HCT116 (cell line): ENCODE results near the gene TCFL5. TPM values are rescaled to one million over a fixed set of nuclear protein-coding genes. Genes with fewer than 3 reads are reported as not detected.
A peak's percentile ranks its signal among the peaks of the same experiment; 100 is the strongest.

Source experiments
- ATAC-seq: fragments of 200-7000 bp; cut with Tn5 transposase; 2 replicates; pipeline ENCODE4 v1.9.1; 2020; ENCODE audit warnings: mild to moderate bottlenecking, moderate library complexity
- BruUV-seq: library from RNA; stranded (reverse); fragments of 400-500 nt; replicated peaks from 2 replicates; lab custom pipeline; 2021; lab: Mats Ljungman, UMichigan
- CTCF ChIA-PET: fragments of 300-600 bp; sonication (Branson Sonifier 250); formaldehyde crosslinking; loops from one replicate; lab custom pipeline; 2021; ENCODE audit warnings: antibody characterized with exemption; lab: Charles Lee
- POLR2A ChIA-PET: fragments of 300-600, 350-600 bp; sonication (Branson Sonifier 250); formaldehyde crosslinking; loops from one replicate; lab custom pipeline; 2021; ENCODE audit warnings: antibody characterized with exemption; lab: Charles Lee
- RAD21 ChIA-PET, 2 experiments: fragments of 300-600 bp; sonication (Branson Sonifier 250); formaldehyde crosslinking; loops; one replicate each; lab custom pipeline; 2023; ENCODE audit warnings: low total read pairs in 2 of 2; ENCODE audit not compliant: uncharacterized antibody in 2 of 2, unreplicated experiment in 2 of 2, low non-redundant PET in 1 of 2; lab: Charles Lee
- DNase-seq: peaks from one replicate; pipeline ENCODE4 v3.0.0-alpha.2; 2010; ENCODE audit warnings: low read depth, low spot score
- H2AFZ ChIP-seq: fragments of 200-600 bp; shearing (Covaris generic), sonication (generic); 2 replicates; pipeline ENCODE4 v1.6.1; 2017; ENCODE audit warnings: low read depth, mixed run types, mixed read lengths, antibody characterized with exemption, low read length; ENCODE audit not compliant: poor library complexity, severe bottlenecking
- H3K27ac ChIP-seq: 2 replicates; pipeline ENCODE4 v1.5.1; 2012; ENCODE audit warnings: low read depth, low read length
- H3K27me3 ChIP-seq: fragments of 200-600 bp; sonication (generic); 2 replicates; pipeline ENCODE4 v1.6.1; 2016; ENCODE audit warnings: mixed run types, low read length, mixed read lengths; ENCODE audit not compliant: insufficient read depth
- H3K36me3 ChIP-seq, 2 experiments: fragments of 200-500 bp in 1 of 2; fragments of 200-600 bp in 1 of 2; sonication (Bioruptor generic) in 1 of 2; sonication (generic) in 1 of 2; 2 replicates each; pipeline versions ENCODE4 v1.5.1 to v1.6.1; 2014 to 2016; ENCODE audit warnings: low read length in 2 of 2, inconsistent platforms in 1 of 2, mixed read lengths in 1 of 2, mixed run types in 1 of 2; ENCODE audit not compliant: insufficient read depth in 2 of 2, control insufficient read depth in 1 of 2
- H3K4me1 ChIP-seq, 2 experiments: fragments of 200-600 bp in 1 of 2; sonication (generic) in 1 of 2; 2 replicates each; pipeline versions ENCODE4 v1.5.1 to v1.6.1; 2012 to 2017; ENCODE audit warnings: low read length in 2 of 2, inconsistent platforms in 1 of 2, mild to moderate bottlenecking in 1 of 2, mixed read lengths in 1 of 2, mixed run types in 1 of 2, moderate library complexity in 1 of 2; ENCODE audit not compliant: insufficient read depth in 2 of 2, control insufficient read depth in 1 of 2
- H3K4me2 ChIP-seq: fragments of 200-600 bp; sonication (generic); 2 replicates; pipeline ENCODE4 v1.6.1; 2017; ENCODE audit warnings: mixed run types, low read length, mixed read lengths
- H3K4me3 ChIP-seq, 2 experiments: fragments of 200-600 bp in 1 of 2; sonication (generic) in 1 of 2; replicated peaks in 1 of 2; 2 replicates each; pipeline ENCODE4 v1.5.1; 2011 to 2016; ENCODE audit warnings: low read length in 2 of 2, control low read depth in 1 of 2, low read depth in 1 of 2, mild to moderate bottlenecking in 1 of 2, mixed read lengths in 1 of 2, mixed run types in 1 of 2
- H3K79me2 ChIP-seq: fragments of 200-600 bp; sonication (generic); 2 replicates; pipeline ENCODE4 v1.6.1; 2017; ENCODE audit warnings: mild to moderate bottlenecking, mixed run types, low read length, moderate library complexity, mixed read lengths; ENCODE audit not compliant: insufficient read depth
- H3K9ac ChIP-seq: fragments of 200-600 bp; sonication (generic); 2 replicates; pipeline ENCODE4 v1.6.1; 2016; ENCODE audit warnings: low read length, mixed read lengths
- H3K9me2 ChIP-seq: fragments of 200-600 bp; sonication (generic), shearing (Covaris generic); 2 replicates; pipeline ENCODE4 v1.6.1; 2017; ENCODE audit warnings: mixed run types, mild to moderate bottlenecking, moderate library complexity; ENCODE audit not compliant: insufficient read depth
- H3K9me3 ChIP-seq, 2 experiments: fragments of 200-500 bp in 1 of 2; fragments of 200-600 bp in 1 of 2; sonication (Bioruptor generic) in 1 of 2; sonication (generic) in 1 of 2; 2 replicates each; pipeline ENCODE4 v1.6.1; 2014 to 2017; ENCODE audit warnings: low read length in 2 of 2, mixed read lengths in 2 of 2, inconsistent platforms in 1 of 2, low read depth in 1 of 2, mild to moderate bottlenecking in 1 of 2, mixed run types in 1 of 2, moderate library complexity in 1 of 2; ENCODE audit not compliant: control insufficient read depth in 1 of 2, insufficient read depth in 1 of 2
- H4K20me1 ChIP-seq: fragments of 200-600 bp; sonication (generic), shearing (Covaris generic); 2 replicates; pipeline ENCODE4 v1.6.1; 2017; ENCODE audit warnings: mixed run types, mild to moderate bottlenecking, moderate library complexity; ENCODE audit not compliant: insufficient read depth
- ATF3 ChIP-seq: IDR thresholded peaks from 2 replicates; pipeline ENCODE4 v1.6.1; 2012
- CEBPB ChIP-seq: IDR thresholded peaks from 2 replicates; pipeline ENCODE4 v1.6.1; 2012; ENCODE audit warnings: low read depth
- EGR1 ChIP-seq: IDR thresholded peaks from 2 replicates; pipeline ENCODE4 v1.6.1; 2012; ENCODE audit warnings: low read depth
- EZH2 ChIP-seq: fragments of 200-600 bp; sonication (generic); IDR thresholded peaks from 2 replicates; pipeline ENCODE4 v1.6.1; 2017; ENCODE audit warnings: antibody characterized with exemption, mixed run types
- FOSL1 ChIP-seq: IDR thresholded peaks from 2 replicates; pipeline ENCODE4 v1.6.1; 2012; ENCODE audit warnings: low read depth
- MAX ChIP-seq: IDR thresholded peaks from 2 replicates; pipeline ENCODE4 v1.6.1; 2012
- POLR2A ChIP-seq: IDR thresholded peaks from 2 replicates; pipeline ENCODE4 v1.7.0; 2011; ENCODE audit warnings: borderline replicate concordance; ENCODE audit not compliant: insufficient read depth, insufficient read length; ENCODE audit errors: extremely low read depth
- POLR2AphosphoS5 ChIP-seq: IDR thresholded peaks from 2 replicates; pipeline ENCODE4 v1.6.1; 2011; ENCODE audit warnings: mild to moderate bottlenecking, low read depth, low read length, moderate library complexity
- RAD21 ChIP-seq: IDR thresholded peaks from 2 replicates; pipeline ENCODE4 v1.6.1; 2012; ENCODE audit warnings: low read depth, mild to moderate bottlenecking
- SIN3A ChIP-seq: IDR thresholded peaks from 2 replicates; pipeline ENCODE4 v1.6.1; 2012; ENCODE audit warnings: low read depth
- YY1 ChIP-seq: IDR thresholded peaks from 2 replicates; pipeline ENCODE4 v1.6.1; 2011; ENCODE audit warnings: low read length, low read depth, moderate library complexity, mild to moderate bottlenecking; ENCODE audit not compliant: insufficient replicate concordance; ENCODE audit errors: extremely low read depth
- ZBTB33 ChIP-seq: IDR thresholded peaks from 2 replicates; pipeline ENCODE4 v1.6.1; 2011; ENCODE audit warnings: mild to moderate bottlenecking, low read length, moderate library complexity; ENCODE audit not compliant: insufficient replicate concordance; ENCODE audit errors: extremely low read depth
- ZFX ChIP-seq: fragments of 450-650 bp; IDR thresholded peaks from 2 replicates; pipeline ENCODE4 v1.6.1; 2017
- intact Hi-C: fragments of 100-400 bp; cut with micrococcal nuclease; formaldehyde crosslinking; loops from 2 replicates; pipeline ENCODE4 v1.10.0; 2022
- total RNA-seq: library from RNA; stranded (reverse); gene quantifications from one replicate; pipeline ENCODE4 v1.2.1, GENCODE V29; 2021; ENCODE audit not compliant: unreplicated experiment

TCFL5 gene
- total RNA-seq, 1 experiment from 2014 or later = 20.4 TPM

DNA sequence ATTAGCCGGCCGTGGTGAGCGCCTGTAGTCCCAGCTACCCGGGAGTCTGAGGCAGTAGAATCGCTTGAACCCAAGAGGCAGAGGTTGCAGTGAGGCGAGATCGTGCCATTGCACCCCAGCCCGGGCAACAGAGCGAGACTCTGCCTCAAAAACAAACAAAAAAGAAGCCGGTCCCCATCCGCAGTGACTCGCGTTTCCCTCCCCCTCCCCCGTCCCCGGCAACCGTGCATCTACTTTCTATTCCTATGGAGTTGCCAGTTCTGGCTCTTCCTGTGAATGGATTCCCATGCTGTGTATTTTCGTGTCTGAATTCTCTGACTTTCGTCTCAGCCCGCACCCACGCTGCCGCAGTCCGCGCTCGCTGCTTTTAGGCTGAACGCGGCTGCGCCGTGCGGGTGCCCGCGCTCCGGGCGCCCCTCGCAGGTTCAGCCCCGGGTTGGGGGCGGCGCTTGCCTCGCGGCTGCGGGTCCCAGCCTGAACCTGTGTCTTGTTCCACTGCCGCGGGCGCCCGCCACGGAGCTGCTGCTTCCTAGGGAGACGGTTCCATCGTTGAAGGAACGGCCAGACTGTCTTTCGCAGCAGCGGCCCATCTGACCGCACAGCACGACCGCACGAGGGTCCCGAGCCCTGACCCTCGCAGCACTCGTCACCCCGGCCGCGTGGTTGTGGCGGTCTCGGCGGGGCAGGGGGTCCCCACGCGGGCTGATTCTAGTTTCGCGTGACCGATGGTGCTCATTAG, 66.4 kb downstream of the TCFL5 start:
- ChIA-PET POLR2A (interaction anchor here (1.0 to 1.2 kb wide), 3 partner anchors 29 to 33 kb away, joined by 3 read pairs; no protein-coding TSS in a partner anchor), RAD21 (interaction anchor here in 1 of 2 experiments (0.7 kb wide), 1 partner anchor 224 kb away, joined by 3 read pairs; no protein-coding TSS in a partner anchor), CTCF (interaction anchor here (1.0 to 2.3 kb wide), 5 partner anchors 9 to 178 kb away, joined by 3 to 10 read pairs (median 3); partner anchors contain the start of gene OGFR)
- Histone ChIP-seq H3K27ac (peak overlapping the region; percentile 99), H3K4me3 (peak overlapping the region; percentile 64 to 72), H3K4me2 (peak overlapping the region; percentile 99), H3K79me2 (peaks cover 25% of the 10 kb centered on the region), H2AFZ (no peak overlapping the region), H3K9ac (peak overlapping the region; percentile 91), H3K9me2 (no peaks in the 10 kb centered on the region), H3K4me1 (peaks cover 23 to 67% of the 10 kb centered on the region in 2 experiments), H3K9me3 (no peaks in the 10 kb centered on the region), H4K20me1 (no peaks in the 10 kb centered on the region), H3K27me3 (no peaks in the 10 kb centered on the region), H3K36me3 (peaks cover 13 to 28% of the 10 kb centered on the region in 2 experiments; a peak in 3 of 4 replicates)
- TSS peak; percentile 44 for BruUV-seq
- TF ChIP-seq POLR2AphosphoS5 (peak; percentile 55; the same call in 1 of the 2 replicates), RAD21 (no peak), ATF3 (no peak), POLR2A (peak; percentile 48)
- ATAC-seq = peak; percentile 8; the same call in 1 of the 2 replicates
- no peak for DNase-seq
- intact Hi-C loops = loop anchor here (2.0 kb wide), 1 partner anchor 60 kb away; no protein-coding TSS in a partner anchor

DNA sequence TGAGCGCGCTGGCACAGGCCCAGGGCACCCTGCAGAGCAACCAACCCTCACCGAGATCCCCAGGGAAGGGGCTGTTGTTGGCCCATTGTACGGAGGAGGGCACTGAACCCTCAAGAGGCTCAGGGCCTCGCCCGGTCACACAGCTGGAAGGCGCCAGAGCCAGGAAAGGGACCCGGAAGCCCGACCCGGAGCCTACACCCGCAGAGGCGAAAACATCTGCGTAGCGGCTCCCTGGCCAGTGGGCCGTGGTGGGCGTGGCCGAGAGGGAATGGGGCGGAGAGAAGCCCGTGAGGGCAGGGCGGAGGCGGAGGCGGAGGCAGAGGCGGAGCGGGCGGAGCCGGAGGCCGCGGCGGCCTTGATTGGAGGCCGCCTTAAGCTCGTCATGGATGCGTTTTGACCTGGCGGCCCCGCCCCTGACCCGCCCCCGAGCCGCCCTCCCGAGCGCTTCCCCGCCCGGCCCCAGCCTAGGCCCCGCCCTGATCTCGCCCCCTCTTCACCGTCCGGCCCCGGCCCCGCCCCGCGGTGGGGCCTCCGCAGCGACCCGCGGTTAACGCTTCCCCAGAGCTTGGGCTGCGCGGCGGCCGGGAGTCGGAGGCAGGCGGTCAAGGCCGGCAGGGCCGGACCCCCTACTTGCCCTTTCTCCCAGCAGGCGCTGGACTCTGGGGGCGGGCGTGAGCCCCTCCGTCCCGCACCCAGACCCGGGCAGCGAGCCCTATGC, 67.5 kb downstream of the TCFL5 start:
- no TSS peak for BruUV-seq

More for the DNA sequence above, 67.5 kb downstream of the TCFL5 start:
- Histone ChIP-seq H3K9me2 (no peaks in the 10 kb centered on the region), H3K9me3 (no peaks in the 10 kb centered on the region), H4K20me1 (no peaks in the 10 kb centered on the region), H3K79me2 (peaks cover 23% of the 10 kb centered on the region), H3K36me3 (peaks cover 8 to 18% of the 10 kb centered on the region in 2 experiments; a peak in 2 of 4 replicates), H2AFZ (no peak overlapping the region), H3K4me2 (peak overlapping the region; percentile 99), H3K27me3 (no peaks in the 10 kb centered on the region), H3K9ac (peak overlapping the region; percentile 91), H3K4me3 (peak overlapping the region; percentile 64 to 72), H3K27ac (peak overlapping the region; percentile 99), H3K4me1 (peaks cover 23 to 67% of the 10 kb centered on the region in 2 experiments)
- POLR2A ChIA-PET = interaction anchor here (0.5 to 1.5 kb wide), 12 partner anchors 10 to 195 kb away, joined by 3 to 9 read pairs (median 4); no protein-coding TSS in a partner anchor
- intact Hi-C loops = loop anchor here (2.0 to 5.0 kb wide), 2 partner anchors 59 to 292 kb away; no protein-coding TSS in a partner anchor
- CTCF ChIA-PET = interaction anchor here (0.5 to 2.3 kb wide), 15 partner anchors 10 to 658 kb away, joined by 3 to 10 read pairs (median 3); partner anchors contain the start of gene OGFR
- TF ChIP-seq EZH2 = no peak
- no peak for TF ChIP-seq RAD21
- TF ChIP-seq SIN3A = no peak
- peak; percentile 38; the same call in 1 of the 2 replicates for TF ChIP-seq ZFX
- TF ChIP-seq POLR2A = no peak
- TF ChIP-seq CEBPB = no peak
- peak; percentile 14 for TF ChIP-seq YY1
- TF ChIP-seq POLR2AphosphoS5 = peak; percentile 97
- no peak for TF ChIP-seq MAX
- no peak for TF ChIP-seq EGR1
- no peak for TF ChIP-seq ZBTB33
- TF ChIP-seq FOSL1 = no peak
- DNase-seq (peak; percentile 93), ATAC-seq (peak; percentile 79)
- RAD21 ChIA-PET = interaction anchor here (0.5 to 0.6 kb wide), 3 partner anchors 59 to 152 kb away, joined by 3 to 4 read pairs (median 3); no protein-coding TSS in a partner anchor
